D721Med (cell line): ENCODE measurements around the gene DDX55.

ENCODE experiments used
- DNase-seq: peaks from one replicate; pipeline ENCODE4 v3.0.0; 2011; ENCODE audit warnings: low spot score; ENCODE audit not compliant: insufficient read length
- FAIRE-seq: peaks from 2 replicates; lab custom pipeline; 2011; peaks lifted over from hg19 to GRCh38; lab: Jason Lieb, UNC
- TF ChIP-seq, protein P1 (sequence below): IDR thresholded peaks from 2 replicates; pipeline ENCODE4 v1.5.1; 2012; ENCODE audit warnings: mild to moderate bottlenecking, control low read depth; ENCODE audit not compliant: insufficient read depth; ENCODE audit errors: missing control alignments

The DDX55 gene

DNA sequence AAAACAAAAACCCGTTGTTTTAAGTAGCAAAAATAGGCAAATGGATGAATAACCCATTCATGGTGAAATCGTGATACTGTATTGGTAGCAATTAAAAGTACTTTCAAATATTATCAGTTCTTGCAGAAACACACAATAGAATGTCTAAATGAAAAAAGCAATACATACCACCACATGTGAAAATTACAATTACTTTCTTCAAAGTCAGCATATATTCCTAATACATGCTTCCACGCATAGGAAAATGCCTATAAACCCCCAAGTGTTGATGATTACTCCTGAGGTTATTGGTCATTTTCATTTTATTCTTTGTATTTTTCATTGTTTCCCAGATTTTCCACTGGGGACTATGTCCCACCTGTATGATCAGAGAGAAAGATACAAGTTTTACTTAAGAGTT lies 15.2 kb downstream of the DDX55 start:
- TF ChIP-seq, protein P1, sequence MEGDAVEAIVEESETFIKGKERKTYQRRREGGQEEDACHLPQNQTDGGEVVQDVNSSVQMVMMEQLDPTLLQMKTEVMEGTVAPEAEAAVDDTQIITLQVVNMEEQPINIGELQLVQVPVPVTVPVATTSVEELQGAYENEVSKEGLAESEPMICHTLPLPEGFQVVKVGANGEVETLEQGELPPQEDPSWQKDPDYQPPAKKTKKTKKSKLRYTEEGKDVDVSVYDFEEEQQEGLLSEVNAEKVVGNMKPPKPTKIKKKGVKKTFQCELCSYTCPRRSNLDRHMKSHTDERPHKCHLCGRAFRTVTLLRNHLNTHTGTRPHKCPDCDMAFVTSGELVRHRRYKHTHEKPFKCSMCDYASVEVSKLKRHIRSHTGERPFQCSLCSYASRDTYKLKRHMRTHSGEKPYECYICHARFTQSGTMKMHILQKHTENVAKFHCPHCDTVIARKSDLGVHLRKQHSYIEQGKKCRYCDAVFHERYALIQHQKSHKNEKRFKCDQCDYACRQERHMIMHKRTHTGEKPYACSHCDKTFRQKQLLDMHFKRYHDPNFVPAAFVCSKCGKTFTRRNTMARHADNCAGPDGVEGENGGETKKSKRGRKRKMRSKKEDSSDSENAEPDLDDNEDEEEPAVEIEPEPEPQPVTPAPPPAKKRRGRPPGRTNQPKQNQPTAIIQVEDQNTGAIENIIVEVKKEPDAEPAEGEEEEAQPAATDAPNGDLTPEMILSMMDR: no peak
- DNase-seq: no peak
- FAIRE-seq: no peak

DNA sequence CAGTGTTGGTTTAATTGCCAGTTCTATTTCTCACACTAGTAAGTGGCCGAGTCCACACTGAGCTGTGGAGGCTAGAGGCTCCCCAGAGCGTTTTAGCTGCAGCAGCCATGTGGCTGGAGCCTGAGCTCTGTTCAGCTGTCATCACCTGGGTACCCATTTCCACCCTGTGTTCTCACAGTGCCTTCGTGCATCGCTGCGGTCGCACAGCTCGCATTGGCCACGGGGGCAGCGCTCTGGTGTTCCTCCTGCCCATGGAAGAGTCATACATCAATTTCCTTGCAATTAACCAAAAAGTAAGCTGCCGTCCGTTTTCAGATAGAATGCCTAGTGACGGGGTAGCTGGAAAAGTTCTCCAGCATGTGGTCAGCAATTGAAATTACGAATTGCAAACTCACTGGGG lies 15.7 kb downstream of the DDX55 start:
- FAIRE-seq (no peak), DNase-seq (no peak)
- TF ChIP-seq, protein P1: no peak

DNA sequence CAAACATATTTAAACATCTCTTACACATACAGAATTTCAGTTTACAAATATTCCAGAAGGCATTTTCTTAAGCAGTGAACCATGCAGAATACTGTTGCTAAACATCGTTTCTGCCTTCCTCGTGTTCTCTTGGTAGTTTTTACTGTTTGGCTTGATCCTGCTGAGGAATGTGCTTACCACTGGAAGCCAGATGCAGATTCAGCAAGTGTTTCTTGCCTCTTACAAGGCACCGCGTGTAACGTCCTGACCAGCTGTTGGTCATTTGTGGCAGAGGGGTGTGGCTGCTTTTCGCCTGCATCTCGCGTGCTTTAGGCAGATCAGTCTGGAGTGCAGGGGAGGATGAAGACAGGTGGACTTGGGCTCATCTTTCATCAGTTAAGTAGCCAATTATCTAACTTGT lies 19.2 kb downstream of the DDX55 start:
- TF ChIP-seq, protein P1: no peak
- FAIRE-seq (no peak), DNase-seq (no peak)

DNA sequence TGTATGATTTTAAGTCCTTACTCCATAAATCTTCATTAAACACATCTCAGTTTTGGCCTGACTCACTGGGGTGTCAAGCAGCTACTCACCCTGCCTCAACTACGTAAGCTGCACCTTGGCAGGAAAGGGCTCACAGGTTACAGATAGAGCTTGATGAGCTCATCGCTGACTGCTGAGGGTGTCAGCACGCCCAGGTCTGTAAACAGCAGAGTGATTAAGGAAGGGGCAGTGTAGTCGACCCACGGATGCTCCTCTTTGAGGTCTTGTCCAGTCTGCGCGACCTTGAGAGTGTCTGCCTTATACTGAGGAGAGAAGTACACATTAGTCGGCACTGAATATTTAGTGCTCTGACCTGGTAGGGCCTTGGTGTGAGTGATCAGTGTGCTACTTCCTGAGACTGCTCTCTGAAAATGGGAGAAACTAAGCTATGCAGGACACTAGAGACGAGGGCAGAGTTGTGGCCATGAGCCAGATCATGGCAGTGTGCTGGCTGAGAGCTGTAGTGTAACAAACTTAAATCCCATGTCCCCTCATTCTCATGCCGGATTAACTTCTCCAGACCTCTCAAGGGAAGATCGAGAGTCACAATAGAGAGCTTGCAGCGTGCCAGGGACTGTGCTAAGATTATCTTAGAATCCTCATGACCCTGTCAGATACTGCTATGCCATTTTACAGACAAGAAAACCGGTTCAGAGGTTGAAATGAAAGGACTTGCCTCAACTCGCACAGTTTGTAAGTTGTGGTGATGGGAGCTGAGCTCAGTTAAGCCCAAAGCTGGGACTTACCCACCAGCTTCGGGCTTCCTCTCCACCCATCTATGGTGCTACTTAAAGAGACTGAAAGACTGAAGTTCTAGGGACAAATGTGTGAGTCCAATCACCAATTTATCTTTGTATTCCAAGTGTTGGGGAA lies 20.0 kb downstream of the DDX55 start:
- FAIRE-seq: no peak

DNA sequence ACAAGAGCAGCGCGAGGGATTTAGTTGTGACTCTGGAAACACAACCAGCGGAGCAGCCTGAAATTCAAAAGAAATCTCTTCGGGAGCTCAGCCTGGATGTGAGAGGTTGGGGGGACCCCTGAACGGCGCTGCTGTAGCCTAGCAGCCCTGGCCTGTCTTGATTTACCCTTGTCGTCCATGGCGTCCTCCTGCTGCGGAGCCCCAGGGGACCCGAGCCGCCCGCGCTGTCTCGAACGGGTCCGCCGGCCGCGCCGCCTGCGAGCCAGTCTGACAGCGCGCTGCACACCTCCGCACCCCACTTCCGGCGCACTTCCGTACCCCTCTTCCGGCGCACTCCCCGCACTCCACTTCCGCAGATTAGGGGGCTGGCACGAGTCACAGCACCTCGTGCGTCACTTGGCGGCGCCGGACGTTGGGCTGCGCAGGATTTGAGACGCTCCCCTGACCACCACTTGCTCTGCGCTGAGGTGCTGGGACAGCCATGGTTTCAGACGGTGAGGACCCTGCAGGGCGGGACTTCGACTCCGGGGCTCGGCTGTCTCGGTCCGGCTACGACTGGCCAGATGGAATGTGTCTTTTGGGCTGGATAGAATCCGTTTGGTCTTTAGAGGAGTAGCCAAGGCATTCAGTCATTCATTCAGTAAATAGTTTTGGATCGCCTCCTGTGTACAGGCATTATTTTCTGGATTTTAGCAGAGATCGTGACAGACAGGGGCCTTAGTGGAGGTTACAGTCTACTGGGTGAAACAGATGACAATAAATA lies 31.7 kb downstream of the DDX55 start, which contains the start of the genes EIF2B1 and GTF2H3:
Gene EIF2B1 (minus strand): TSS at position 308 of the 763 bp plus-strand sequence. CDS start 129 bp downstream, at position 179.
Gene GTF2H3 (plus strand): TSS at position 451 of the 763 bp plus-strand sequence. CDS start 31 bp downstream, at position 482.
- peak; percentile 96 for DNase-seq
- no peak for FAIRE-seq
- TF ChIP-seq, protein P1: no peak

More for the DNA sequence above, 20.0 kb downstream of the DDX55 start:
- TF ChIP-seq, protein P1: no peak
- no peak for DNase-seq

DNA sequence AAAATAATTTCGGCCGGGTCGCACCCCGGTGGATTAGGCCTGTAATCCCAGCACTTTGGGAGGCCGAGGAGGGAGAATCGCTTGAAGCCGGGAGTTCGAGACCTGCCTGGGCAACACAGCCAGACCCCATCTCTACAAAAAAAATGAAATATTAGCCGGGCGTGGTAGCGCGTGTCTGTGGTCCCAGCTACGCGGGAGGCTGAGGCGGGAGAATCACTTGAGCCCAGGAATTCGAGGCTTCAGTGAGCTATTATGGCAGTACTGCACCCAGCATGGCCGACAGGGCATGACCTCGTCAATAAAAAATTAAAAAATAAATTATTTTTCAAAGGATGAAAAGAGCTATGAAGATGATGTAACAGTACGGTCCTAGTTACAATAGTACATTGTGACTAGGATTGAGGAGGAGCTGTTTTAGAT lies 32.3 kb downstream of the DDX55 start:
- no peak for FAIRE-seq
- no peak for DNase-seq
- TF ChIP-seq, protein P1: no peak
